HepG2 (cell line): ENCODE data around the gene OGFOD3. TPM values are rescaled to one million over a fixed set of nuclear protein-coding genes. Genes with fewer than 3 reads are reported as not detected.

ENCODE experiments used
- MAFG ChIP-seq: sonication (generic); formaldehyde crosslinking; IDR thresholded peaks from 2 replicates; pipeline ENCODE4 v1.5.1; 2020; ENCODE audit warnings: mild to moderate bottlenecking, missing genetic modification reagents
- ZHX2 ChIP-seq, 2 experiments: sonication (generic) in 1 of 2; formaldehyde crosslinking in 1 of 2; IDR thresholded peaks; 2 replicates each; pipeline versions ENCODE4 v1.6.1 to v1.9.0; 2014 to 2022; ENCODE audit warnings: antibody characterized with exemption in 1 of 2, borderline replicate concordance in 1 of 2, inconsistent platforms in 1 of 2, low read depth in 1 of 2, missing genetic modification reagents in 1 of 2
- ZNF232 ChIP-seq: sonication (generic); formaldehyde crosslinking; IDR thresholded peaks from 2 replicates; pipeline ENCODE4 v1.4.0; 2020; ENCODE audit warnings: missing genetic modification reagents, borderline replicate concordance
- ZNF556 ChIP-seq: sonication (generic); formaldehyde crosslinking; IDR thresholded peaks from 2 replicates; pipeline ENCODE4 v1.4.0; 2020; ENCODE audit warnings: mild to moderate bottlenecking, missing genetic modification reagents, borderline replicate concordance
- ZNF687 ChIP-seq: sonication (generic); formaldehyde crosslinking; IDR thresholded peaks from 2 replicates; pipeline ENCODE4 v1.5.1; 2020; ENCODE audit warnings: mild to moderate bottlenecking, missing genetic modification reagents, moderate library complexity
- ZNF747 ChIP-seq: sonication (generic); formaldehyde crosslinking; IDR thresholded peaks from 2 replicates; pipeline ENCODE4 v1.8.1; 2023; ENCODE audit warnings: missing genetic modification reagents, mild to moderate bottlenecking, borderline replicate concordance
- ZNF768 ChIP-seq: sonication (generic); formaldehyde crosslinking; IDR thresholded peaks from 2 replicates; pipeline ENCODE4 v1.4.0; 2020; ENCODE audit warnings: missing genetic modification reagents
- polyA plus RNA-seq, 8 experiments: library from polyadenylated mRNA; depleted of rRNA in 3 of 8; stranded (reverse) in 7 of 8; unstranded in 1 of 8; fragments of >200 nt; fragmentation: Illumina TruSeq in 4 of 8; extraction: Trizol in 4 of 8; gene quantifications; 2 replicates each; pipeline versions ENCODE4 v1.2.1 to v1.2.3, GENCODE V29; 2011 to 2016; ENCODE audit warnings: low read depth in 4 of 8, missing spikeins in 1 of 8, mixed read lengths in 1 of 8; ENCODE audit not compliant: insufficient read depth in 1 of 8
- total RNA-seq, 5 experiments: library from RNA; depleted of rRNA; stranded (reverse); fragments of >200 nt; fragmentation: Illumina TruSeq; extraction: Trizol; gene quantifications; 2 replicates each; pipeline ENCODE4 v1.2.3, GENCODE V29; 2016; ENCODE audit warnings: low read depth in 1 of 5
- TF ChIP-seq, protein P1 (sequence below): sonication (generic); formaldehyde crosslinking; IDR thresholded peaks from 2 replicates; pipeline ENCODE4 v1.5.1; 2020; ENCODE audit warnings: missing genetic modification reagents, mild to moderate bottlenecking, borderline replicate concordance
- TF ChIP-seq, protein P2 (sequence below): sonication (generic); formaldehyde crosslinking; IDR thresholded peaks from 2 replicates; pipeline ENCODE4 v1.9.0; 2021; ENCODE audit warnings: missing genetic modification reagents, borderline replicate concordance
- TF ChIP-seq, protein P3 (sequence below): sonication (generic); formaldehyde crosslinking; IDR thresholded peaks from 2 replicates; pipeline ENCODE4 v1.4.0; 2020; ENCODE audit warnings: mild to moderate bottlenecking, low read depth, missing genetic modification reagents

OGFOD3 gene
- total and polyA plus RNA-seq, 2 of the 13 experiments (the other 11 are each of a cell fraction or from before 2014, with no cell fraction given): 40.0 to 42.1 TPM

DNA sequence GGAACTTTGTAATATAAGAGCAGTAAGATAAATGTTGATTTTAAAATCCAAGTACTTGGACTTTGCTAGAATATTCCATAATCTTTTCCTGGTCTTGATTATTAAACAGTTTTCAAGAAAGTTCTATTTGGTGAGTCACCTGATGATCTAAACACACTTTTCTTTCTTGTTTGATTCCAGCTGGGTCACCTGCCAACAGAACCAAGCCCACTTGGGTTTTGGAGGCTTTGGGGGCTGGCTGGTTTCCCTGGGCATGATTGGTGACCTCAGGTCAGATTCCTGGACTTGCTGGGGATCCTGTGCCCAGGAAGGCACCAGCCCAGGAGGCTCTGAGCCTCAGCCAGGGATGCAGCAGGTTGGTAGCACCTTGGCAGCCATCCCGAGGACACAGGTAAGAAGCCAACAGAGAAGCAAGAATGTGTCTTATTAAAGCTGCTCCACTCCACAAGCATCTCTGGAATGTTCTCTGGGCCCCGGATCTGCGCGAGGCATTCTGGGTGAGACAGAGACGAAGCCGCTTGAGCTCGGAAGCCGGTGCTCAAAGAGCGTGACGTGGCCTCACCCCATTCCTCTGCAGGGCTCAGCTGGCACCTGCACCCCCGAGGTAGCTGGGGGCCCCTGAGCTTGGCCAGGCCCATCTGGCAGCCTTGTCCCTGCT is 62.5 kb downstream of the OGFOD3 start (continued):
- TF ChIP-seq ZNF687 (CRISPR knock-in tag): peak; percentile 75
- TF ChIP-seq MAFG (CRISPR knock-in tag): no peak
- TF ChIP-seq, protein P1, sequence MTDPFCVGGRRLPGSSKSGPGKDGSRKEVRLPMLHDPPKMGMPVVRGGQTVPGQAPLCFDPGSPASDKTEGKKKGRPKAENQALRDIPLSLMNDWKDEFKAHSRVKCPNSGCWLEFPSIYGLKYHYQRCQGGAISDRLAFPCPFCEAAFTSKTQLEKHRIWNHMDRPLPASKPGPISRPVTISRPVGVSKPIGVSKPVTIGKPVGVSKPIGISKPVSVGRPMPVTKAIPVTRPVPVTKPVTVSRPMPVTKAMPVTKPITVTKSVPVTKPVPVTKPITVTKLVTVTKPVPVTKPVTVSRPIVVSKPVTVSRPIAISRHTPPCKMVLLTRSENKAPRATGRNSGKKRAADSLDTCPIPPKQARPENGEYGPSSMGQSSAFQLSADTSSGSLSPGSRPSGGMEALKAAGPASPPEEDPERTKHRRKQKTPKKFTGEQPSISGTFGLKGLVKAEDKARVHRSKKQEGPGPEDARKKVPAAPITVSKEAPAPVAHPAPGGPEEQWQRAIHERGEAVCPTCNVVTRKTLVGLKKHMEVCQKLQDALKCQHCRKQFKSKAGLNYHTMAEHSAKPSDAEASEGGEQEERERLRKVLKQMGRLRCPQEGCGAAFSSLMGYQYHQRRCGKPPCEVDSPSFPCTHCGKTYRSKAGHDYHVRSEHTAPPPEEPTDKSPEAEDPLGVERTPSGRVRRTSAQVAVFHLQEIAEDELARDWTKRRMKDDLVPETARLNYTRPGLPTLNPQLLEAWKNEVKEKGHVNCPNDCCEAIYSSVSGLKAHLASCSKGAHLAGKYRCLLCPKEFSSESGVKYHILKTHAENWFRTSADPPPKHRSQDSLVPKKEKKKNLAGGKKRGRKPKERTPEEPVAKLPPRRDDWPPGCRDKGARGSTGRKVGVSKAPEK: no peak
- TF ChIP-seq ZNF768: no peak
- 0 out of 2 replicates have a peak, but pooled peaks have one; percentile 52 for TF ChIP-seq ZNF232 (CRISPR knock-in tag)
- TF ChIP-seq, protein P2, sequence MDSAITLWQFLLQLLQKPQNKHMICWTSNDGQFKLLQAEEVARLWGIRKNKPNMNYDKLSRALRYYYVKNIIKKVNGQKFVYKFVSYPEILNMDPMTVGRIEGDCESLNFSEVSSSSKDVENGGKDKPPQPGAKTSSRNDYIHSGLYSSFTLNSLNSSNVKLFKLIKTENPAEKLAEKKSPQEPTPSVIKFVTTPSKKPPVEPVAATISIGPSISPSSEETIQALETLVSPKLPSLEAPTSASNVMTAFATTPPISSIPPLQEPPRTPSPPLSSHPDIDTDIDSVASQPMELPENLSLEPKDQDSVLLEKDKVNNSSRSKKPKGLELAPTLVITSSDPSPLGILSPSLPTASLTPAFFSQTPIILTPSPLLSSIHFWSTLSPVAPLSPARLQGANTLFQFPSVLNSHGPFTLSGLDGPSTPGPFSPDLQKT: 0 out of 2 replicates have a peak, but pooled peaks have one; percentile 35
- TF ChIP-seq ZHX2 (IDR thresholded peaks at IDR 0.05; ENCODE audit: low read depth): 0 out of 2 replicates have a peak, but pooled peaks have one; percentile 30
- TF ChIP-seq ZHX2 (CRISPR knock-in tag; IDR thresholded peaks at IDR 0.05; ENCODE audit: borderline replicate concordance): no peak
- no peak for TF ChIP-seq ZNF556 (CRISPR knock-in tag)
- TF ChIP-seq, protein P3, sequence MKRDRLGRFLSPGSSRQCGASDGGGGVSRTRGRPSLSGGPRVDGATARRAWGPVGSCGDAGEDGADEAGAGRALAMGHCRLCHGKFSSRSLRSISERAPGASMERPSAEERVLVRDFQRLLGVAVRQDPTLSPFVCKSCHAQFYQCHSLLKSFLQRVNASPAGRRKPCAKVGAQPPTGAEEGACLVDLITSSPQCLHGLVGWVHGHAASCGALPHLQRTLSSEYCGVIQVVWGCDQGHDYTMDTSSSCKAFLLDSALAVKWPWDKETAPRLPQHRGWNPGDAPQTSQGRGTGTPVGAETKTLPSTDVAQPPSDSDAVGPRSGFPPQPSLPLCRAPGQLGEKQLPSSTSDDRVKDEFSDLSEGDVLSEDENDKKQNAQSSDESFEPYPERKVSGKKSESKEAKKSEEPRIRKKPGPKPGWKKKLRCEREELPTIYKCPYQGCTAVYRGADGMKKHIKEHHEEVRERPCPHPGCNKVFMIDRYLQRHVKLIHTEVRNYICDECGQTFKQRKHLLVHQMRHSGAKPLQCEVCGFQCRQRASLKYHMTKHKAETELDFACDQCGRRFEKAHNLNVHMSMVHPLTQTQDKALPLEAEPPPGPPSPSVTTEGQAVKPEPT (CRISPR knock-in tag): no peak
- TF ChIP-seq ZNF747 (CRISPR knock-in tag): 0 out of 2 replicates have a peak, but pooled peaks have one; percentile 4
